Keratinocyte (primary cell): Measurements from ENCODE around the gene NMNAT2.

Experiments used
- CTCF ChIP-seq, 3 experiments: IDR thresholded peaks in 1 of 3; conservative IDR thresholded peaks in 1 of 3; optimal IDR thresholded peaks in 1 of 3; 2 replicates in 2 of 3; 3 replicates in 1 of 3; pipeline versions ENCODE3 to v1.5.1; 2011; ENCODE audit warnings: low read length in 3 of 3, mild to moderate bottlenecking in 3 of 3, moderate library complexity in 2 of 3, control low read depth in 1 of 3, inconsistent platforms in 1 of 3; ENCODE audit not compliant: insufficient read depth in 2 of 3; ENCODE audit errors: extremely low read depth in 1 of 3
- EZH2 ChIP-seq: IDR thresholded peaks from one replicate; pipeline ENCODE4 v1.6.1; 2012; ENCODE audit warnings: inconsistent platforms, mild to moderate bottlenecking, low read length, moderate library complexity

GRCh38 chr1:183272390-183272848 is 145.8 kb downstream of the NMNAT2 start:
- TF ChIP-seq CTCF (optimal IDR thresholded peaks at IDR 0.05 in 1 of 3, IDR thresholded peaks at IDR 0.05 in 1 of 3, conservative IDR thresholded peaks at IDR 0.05 in 1 of 3; ENCODE audit: extremely low read depth in 1 of 3, insufficient read depth in 2 of 3, low read length in 3 of 3) (no peak), EZH2 (no peak)
